IMR-90 (cell line): ENCODE results near the gene ACVR2B.

Experiments
- BHLHE40 ChIP-seq: fragments of 150-350 bp; IDR thresholded peaks from 2 replicates; pipeline ENCODE4 v1.6.1; 2016; ENCODE audit warnings: mild to moderate bottlenecking, low read depth, low read length
- CEBPB ChIP-seq: IDR thresholded peaks from 2 replicates; pipeline ENCODE4 v1.6.1; 2012; ENCODE audit warnings: low read depth, low read length, improper control_type of control experiment
- MAZ ChIP-seq: IDR thresholded peaks from 2 replicates; pipeline ENCODE4 v1.6.1; 2012; ENCODE audit warnings: low read depth, mild to moderate bottlenecking, low read length, improper control_type of control experiment, moderate library complexity, borderline replicate concordance
- MXI1 ChIP-seq: IDR thresholded peaks from 2 replicates; pipeline ENCODE4 v1.6.1; 2012; ENCODE audit warnings: low read depth, mild to moderate bottlenecking, low read length, moderate library complexity, borderline replicate concordance
- NFE2L2 ChIP-seq: fragments of 150-350 bp; IDR thresholded peaks from 2 replicates; pipeline ENCODE4 v1.6.1; 2016; ENCODE audit warnings: low read depth, mild to moderate bottlenecking, low read length
- POLR2A ChIP-seq: IDR thresholded peaks from 2 replicates; pipeline ENCODE4 v1.6.1; 2012; ENCODE audit warnings: mild to moderate bottlenecking, low read depth, low read length
- RAD21 ChIP-seq: IDR thresholded peaks from 2 replicates; pipeline ENCODE4 v1.6.1; 2012; ENCODE audit warnings: low read length, improper control_type of control experiment
- RFX5 ChIP-seq: IDR thresholded peaks from 2 replicates; pipeline ENCODE4 v1.8.0; 2012; ENCODE audit warnings: low read depth, mild to moderate bottlenecking, low read length, moderate library complexity
- TF ChIP-seq, protein P1 (sequence below): conservative IDR thresholded peaks from 2 replicates; pipeline ENCODE4 v1.5.1; 2012; ENCODE audit warnings: mild to moderate bottlenecking, low read depth, low read length, improper control_type of control experiment
- TF ChIP-seq, protein P2 (sequence below): fragments of 150-350 bp; IDR thresholded peaks from 2 replicates; pipeline ENCODE4 v1.6.1; 2017; ENCODE audit warnings: mild to moderate bottlenecking, antibody characterized with exemption, low read length, low read depth

DNA sequence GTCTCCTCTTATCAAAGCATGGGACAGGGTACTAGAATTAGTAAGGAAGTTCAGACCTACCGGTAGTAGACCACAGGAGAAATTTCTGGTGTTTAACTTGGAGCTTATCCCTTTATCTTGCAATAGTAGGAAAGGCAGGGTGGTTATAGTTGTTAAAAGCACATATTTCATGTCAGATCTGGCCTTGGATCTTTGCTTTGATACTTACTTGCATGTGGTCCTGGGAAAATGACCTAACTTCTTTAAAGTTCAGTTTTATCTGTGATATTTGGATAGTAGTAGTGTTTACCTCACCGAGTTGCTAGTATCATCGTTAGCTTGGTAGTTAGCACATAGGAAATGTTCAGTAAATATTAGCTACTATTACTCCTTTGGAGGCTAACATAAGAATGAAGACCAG, 57.9 kb downstream of the ACVR2B start:
- TF ChIP-seq, protein P1, sequence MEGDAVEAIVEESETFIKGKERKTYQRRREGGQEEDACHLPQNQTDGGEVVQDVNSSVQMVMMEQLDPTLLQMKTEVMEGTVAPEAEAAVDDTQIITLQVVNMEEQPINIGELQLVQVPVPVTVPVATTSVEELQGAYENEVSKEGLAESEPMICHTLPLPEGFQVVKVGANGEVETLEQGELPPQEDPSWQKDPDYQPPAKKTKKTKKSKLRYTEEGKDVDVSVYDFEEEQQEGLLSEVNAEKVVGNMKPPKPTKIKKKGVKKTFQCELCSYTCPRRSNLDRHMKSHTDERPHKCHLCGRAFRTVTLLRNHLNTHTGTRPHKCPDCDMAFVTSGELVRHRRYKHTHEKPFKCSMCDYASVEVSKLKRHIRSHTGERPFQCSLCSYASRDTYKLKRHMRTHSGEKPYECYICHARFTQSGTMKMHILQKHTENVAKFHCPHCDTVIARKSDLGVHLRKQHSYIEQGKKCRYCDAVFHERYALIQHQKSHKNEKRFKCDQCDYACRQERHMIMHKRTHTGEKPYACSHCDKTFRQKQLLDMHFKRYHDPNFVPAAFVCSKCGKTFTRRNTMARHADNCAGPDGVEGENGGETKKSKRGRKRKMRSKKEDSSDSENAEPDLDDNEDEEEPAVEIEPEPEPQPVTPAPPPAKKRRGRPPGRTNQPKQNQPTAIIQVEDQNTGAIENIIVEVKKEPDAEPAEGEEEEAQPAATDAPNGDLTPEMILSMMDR: no peak
- TF ChIP-seq RAD21 (no peak), MAZ (no peak), POLR2A (no peak), RFX5 (no peak), CEBPB (no peak), BHLHE40 (no peak), NFE2L2 (no peak), MXI1 (no peak)
- TF ChIP-seq, protein P2, sequence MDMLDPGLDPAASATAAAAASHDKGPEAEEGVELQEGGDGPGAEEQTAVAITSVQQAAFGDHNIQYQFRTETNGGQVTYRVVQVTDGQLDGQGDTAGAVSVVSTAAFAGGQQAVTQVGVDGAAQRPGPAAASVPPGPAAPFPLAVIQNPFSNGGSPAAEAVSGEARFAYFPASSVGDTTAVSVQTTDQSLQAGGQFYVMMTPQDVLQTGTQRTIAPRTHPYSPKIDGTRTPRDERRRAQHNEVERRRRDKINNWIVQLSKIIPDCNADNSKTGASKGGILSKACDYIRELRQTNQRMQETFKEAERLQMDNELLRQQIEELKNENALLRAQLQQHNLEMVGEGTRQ: no peak
